HFF-Myc (cell line): Measurements from ENCODE around the gene ZNF292.

Source experiments
- DNase-seq: peaks from one replicate; pipeline ENCODE4 v3.0.0-alpha.2; 2011; ENCODE audit warnings: low read depth; ENCODE audit errors: extremely low read depth
- H3K4me3 ChIP-seq: replicated peaks from 2 replicates; pipeline ENCODE4 v1.5.1; 2011; ENCODE audit warnings: low read depth, mild to moderate bottlenecking, control low read depth, low read length
- TF ChIP-seq, protein P1 (sequence below): IDR thresholded peaks from 2 replicates; pipeline ENCODE4 v1.5.1; 2012; ENCODE audit warnings: mild to moderate bottlenecking, low read depth, low read length, control low read depth; ENCODE audit errors: missing control alignments

Gene ZNF292

DNA sequence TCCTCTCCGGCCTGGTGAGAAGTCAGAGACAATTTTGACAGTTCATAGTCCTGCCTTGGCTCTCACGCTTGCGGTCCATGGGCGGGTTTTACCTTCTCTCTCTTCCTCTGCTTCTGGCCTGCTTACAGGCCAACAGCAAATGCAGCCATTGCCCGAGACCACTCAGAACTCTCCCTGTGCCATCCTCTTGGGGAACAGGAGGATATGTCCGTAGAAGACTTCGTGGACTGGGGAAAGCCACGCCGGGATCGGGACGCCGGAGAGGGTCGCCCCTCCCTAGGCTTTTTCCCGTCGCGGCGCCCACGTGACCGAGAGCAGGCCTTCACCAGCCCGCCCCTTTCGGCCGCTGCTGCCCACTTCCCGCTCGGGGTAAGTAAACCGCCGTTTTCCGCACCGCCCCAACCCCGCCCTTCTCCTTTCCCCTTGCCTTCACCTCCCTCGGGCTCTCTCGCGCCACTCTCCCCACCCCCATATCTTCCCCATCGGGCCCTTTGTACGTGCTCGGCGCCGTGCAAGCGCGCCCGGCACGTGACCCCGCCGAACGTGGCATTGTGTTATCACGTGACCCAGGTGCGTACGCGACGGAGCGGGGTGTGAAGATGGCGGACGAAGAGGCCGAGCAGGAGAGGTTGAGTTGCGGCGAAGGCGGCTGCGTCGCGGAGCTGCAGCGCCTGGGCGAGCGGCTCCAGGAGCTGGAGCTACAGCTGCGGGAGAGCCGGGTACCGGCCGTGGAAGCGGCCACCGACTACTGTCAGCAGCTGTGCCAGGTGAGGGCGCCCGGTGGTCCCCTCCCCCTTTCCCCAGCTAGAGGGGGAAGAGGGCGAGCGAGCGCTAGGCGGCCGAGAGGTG, at the start of gene ZNF292:
TSS of gene ZNF292 (plus strand) at position 573 of the 849 bp plus-strand sequence. CDS start at position 600, 27 bp downstream.
- H3K4me3 ChIP-seq: peak within 1 kb of the TSS; percentile 77
- TF ChIP-seq, protein P1, sequence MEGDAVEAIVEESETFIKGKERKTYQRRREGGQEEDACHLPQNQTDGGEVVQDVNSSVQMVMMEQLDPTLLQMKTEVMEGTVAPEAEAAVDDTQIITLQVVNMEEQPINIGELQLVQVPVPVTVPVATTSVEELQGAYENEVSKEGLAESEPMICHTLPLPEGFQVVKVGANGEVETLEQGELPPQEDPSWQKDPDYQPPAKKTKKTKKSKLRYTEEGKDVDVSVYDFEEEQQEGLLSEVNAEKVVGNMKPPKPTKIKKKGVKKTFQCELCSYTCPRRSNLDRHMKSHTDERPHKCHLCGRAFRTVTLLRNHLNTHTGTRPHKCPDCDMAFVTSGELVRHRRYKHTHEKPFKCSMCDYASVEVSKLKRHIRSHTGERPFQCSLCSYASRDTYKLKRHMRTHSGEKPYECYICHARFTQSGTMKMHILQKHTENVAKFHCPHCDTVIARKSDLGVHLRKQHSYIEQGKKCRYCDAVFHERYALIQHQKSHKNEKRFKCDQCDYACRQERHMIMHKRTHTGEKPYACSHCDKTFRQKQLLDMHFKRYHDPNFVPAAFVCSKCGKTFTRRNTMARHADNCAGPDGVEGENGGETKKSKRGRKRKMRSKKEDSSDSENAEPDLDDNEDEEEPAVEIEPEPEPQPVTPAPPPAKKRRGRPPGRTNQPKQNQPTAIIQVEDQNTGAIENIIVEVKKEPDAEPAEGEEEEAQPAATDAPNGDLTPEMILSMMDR: no peak
- DNase-seq: peak; percentile 92

DNA sequence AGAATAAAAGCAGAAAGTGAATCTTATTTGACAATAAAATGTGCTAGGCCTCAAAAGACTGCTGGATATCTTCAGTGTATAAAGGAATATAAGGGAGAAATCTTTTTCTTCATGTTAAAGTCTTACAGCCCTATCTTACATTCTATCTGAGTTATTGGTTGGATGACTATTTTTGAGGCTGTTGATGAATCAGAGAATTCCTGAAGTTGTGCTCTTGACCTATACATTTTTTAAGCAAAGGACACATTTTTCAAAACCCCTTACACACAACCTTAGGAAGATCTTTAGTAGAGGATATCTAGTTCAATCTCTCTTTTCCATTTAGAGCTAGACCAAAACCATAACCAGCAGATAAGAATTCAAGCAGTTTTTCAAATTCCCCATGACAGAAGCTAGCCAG, 49.5 kb upstream of the ZNF292 start:
- no peak overlapping the region for H3K4me3 ChIP-seq
- TF ChIP-seq, protein P1: no peak
- DNase-seq: no peak

DNA sequence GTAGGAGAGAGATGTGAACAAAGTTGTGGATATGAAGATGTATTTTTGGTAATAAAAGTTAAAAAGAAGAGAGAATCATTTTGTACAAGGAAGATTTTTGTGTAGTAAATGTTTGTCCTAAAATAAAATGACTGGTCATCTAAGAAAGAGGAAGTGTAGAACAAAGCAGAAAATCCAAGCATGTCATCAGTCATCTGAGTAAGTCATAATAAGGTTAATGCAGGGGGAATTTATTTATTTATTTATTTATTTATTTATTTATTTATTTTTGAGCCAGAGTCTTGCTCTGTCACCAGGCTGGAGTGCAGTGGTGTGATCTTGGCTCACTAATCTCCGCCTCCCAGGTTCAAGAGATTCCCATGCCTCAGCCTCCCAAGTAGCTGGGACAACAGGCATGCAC, 44.7 kb upstream of the ZNF292 start:
- no peak overlapping the region for H3K4me3 ChIP-seq
- TF ChIP-seq, protein P1: no peak
- DNase-seq: no peak

DNA sequence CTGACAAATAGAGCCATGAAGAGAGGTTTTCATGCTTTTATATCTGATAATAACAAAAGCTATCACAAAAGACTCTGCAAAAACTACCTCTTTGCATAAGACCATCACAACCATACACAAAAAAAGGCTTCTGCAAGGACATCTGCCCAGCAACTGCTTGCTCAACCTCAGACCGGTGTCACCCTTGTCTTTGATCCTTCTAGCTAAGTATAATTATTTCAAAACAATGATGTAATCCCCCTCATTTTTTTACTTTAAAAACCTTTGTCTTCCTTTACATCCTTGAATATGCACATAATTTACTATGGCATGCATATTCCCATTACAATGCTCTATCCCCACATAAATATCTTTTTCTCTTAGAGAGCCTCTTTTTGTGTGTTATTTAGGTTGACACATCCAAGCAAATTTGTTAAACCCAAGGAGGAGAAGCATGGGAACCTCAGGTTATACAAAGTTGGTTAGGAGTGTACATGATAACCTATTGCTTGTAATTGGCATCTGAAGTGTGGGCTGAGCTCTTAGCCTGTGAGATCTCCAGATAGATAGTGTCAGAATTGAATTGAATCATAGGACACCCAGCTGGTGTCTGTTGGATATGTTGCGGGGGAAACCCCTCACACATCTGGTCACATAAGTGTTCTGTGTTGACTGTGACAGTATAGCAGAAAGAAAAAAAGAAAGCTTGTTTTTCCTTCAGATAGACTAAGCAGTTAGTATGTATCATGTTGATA, 39.8 kb upstream of the ZNF292 start:
- no peak for DNase-seq
- H3K4me3 ChIP-seq: no peak overlapping the region
- TF ChIP-seq, protein P1: no peak

DNA sequence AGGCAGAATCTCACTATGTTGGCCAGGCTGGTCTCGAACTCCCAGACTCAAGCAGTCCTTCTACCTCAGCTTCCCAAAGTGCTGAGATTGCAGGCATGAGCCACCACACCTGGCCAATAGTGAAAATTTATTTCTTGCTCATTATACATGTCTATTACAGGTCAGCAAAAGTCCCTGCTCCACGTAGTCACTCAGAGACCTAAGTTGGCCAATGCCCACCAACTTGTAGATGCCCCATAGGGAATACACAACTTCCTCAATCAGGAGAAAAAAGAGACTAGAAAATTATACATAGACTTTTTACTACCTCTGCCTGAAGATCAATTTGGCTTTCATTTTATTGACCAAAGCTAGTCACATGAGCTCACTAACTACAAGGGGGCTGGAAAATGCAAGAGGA, 38.4 kb upstream of the ZNF292 start:
- no peak for DNase-seq
- TF ChIP-seq, protein P1: no peak
- H3K4me3 ChIP-seq: no peak overlapping the region

DNA sequence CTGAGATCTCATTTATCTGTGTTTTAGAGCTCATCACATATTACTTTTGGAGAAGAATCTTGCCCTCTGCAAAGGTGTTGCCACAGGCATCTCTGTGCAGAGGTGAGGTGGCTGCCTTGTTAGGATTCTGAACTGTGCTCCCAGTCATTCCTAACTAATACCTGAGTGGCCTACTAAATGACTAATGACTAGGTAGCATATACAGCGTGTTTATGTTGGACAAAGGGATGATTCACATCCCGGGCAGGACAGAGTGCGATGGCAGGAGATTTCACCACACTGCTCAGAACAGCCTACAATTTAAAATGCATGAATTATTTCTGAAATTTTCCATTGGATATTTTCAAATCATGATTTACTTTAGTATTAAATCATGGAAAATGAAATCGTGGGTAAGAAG, 37.3 kb upstream of the ZNF292 start:
- H3K4me3 ChIP-seq: no peak overlapping the region
- TF ChIP-seq, protein P1: no peak
- no peak for DNase-seq
